Renal cortex interstitium (tissue), 15 donors: Measurements from ENCODE around the gene ZNF398. TPM values are rescaled to one million over a fixed set of nuclear protein-coding genes. Genes with fewer than 3 reads are reported as not detected.

Source experiments
- DNase-seq, 11 donors: peaks; one replicate each; pipeline ENCODE4 v3.0.0-alpha.2; 2013; ENCODE audit warnings: low read depth in 9 of 11, low spot score in 4 of 11; ENCODE audit errors: extremely low read depth in 1 of 11
- long read RNA-seq, 16 experiments: transcript quantifications; one replicate each; lab custom pipeline, GENCODE V29; 2026
- polyA plus RNA-seq, 3 donors: library from polyadenylated mRNA; unstranded; fragments of 120-200 nt; gene quantifications; one replicate each; pipeline ENCODE4 v1.2.1, GENCODE V29; 2013; ENCODE audit not compliant: insufficient read length in 3 of 3

ZNF398 gene
- 10 to 100 TPM; 11.8 to 14.4 (median 14.2) TPM for polyA plus RNA-seq
- long read RNA-seq, donor 1 = 0 reads
- long read RNA-seq, donor 2, partial matches to known transcripts = 0 of 2 reads
- long read RNA-seq, donor 2, other reads (novel, unspliced or antisense) = 0 of 2 reads
- long read RNA-seq, donor 3, partial matches to known transcripts = 0 of 3 reads
- long read RNA-seq, donor 3, other reads (novel, unspliced or antisense) = 0 of 3 reads
- long read RNA-seq, donor 4, partial matches to known transcripts = 0 of 2 reads
- long read RNA-seq, donor 4, other reads (novel, unspliced or antisense) = 0 of 2 reads
- long read RNA-seq, donor 5 = 0 reads
- long read RNA-seq, donor 6, partial matches to known transcripts = 0 of 3 reads
- long read RNA-seq, donor 6, other reads (novel, unspliced or antisense) = 0 of 3 reads
- long read RNA-seq, donor 7, partial matches to known transcripts = 0 of 2 reads
- long read RNA-seq, donor 7, other reads (novel, unspliced or antisense) = 0 of 2 reads
- long read RNA-seq, donor 8 = 0 reads
- long read RNA-seq, donor 9, partial matches to known transcripts = 0 of 4 reads
- long read RNA-seq, donor 9, other reads (novel, unspliced or antisense) = 0 of 4 reads
- long read RNA-seq, donor 10, partial matches to known transcripts = 0 of 1 reads
- long read RNA-seq, donor 10, other reads (novel, unspliced or antisense) = 0 of 1 reads
- long read RNA-seq, donor 11, partial matches to known transcripts = 0 of 3 reads
- long read RNA-seq, donor 11, other reads (novel, unspliced or antisense) = 0 of 3 reads
- long read RNA-seq, donor 12 = 0 reads
- long read RNA-seq, donor 13 = 0 reads
- long read RNA-seq, donor 14, partial matches to known transcripts = 0 of 1 reads
- long read RNA-seq, donor 14, other reads (novel, unspliced or antisense) = 0 of 1 reads
- long read RNA-seq, donor 15, partial matches to known transcripts = 0 of 2 reads
- long read RNA-seq, donor 15, other reads (novel, unspliced or antisense) = 0 of 2 reads
- long read RNA-seq, donor 16, full-length matches to known transcripts = 11 of 18 reads
- long read RNA-seq, donor 16, partial matches to known transcripts = 7 of 18 reads
- long read RNA-seq, donor 16, other reads (novel, unspliced or antisense) = 0 of 18 reads

GRCh38 chr7:149147072-149147751 is at the start of gene ZNF398:
ZNF398 (plus strand) TSS chr7:149147453; CDS start chr7:149147743, 290 bp downstream.
- peak in 8 of 11 donors; percentile 57 to 82 (median 74) for DNase-seq

GRCh38 chr7:149099058-149099457 is 48.2 kb upstream of the ZNF398 start:
- no peak for DNase-seq

- no peak for DNase-seq
Measured at GRCh38 chr7:149100821-149101220, 46.4 kb upstream of the ZNF398 start.

- DNase-seq = no peak
Measured at GRCh38 chr7:149102666-149103065, 44.6 kb upstream of the ZNF398 start.

GRCh38 chr7:149103424-149103823 is 43.8 kb upstream of the ZNF398 start:
- no peak for DNase-seq

GRCh38 chr7:149104214-149104613 is 43.0 kb upstream of the ZNF398 start:
- no peak for DNase-seq

- no peak for DNase-seq
Measured at GRCh38 chr7:149104749-149105148, 42.5 kb upstream of the ZNF398 start.

- DNase-seq = no peak
Measured at GRCh38 chr7:149109969-149110368, 37.3 kb upstream of the ZNF398 start.

- peak in 1 of 11 donors; percentile 17 for DNase-seq
Measured at GRCh38 chr7:149125189-149125862, 21.9 kb upstream of the ZNF398 start.

GRCh38 chr7:149125863-149126661 is 21.2 kb upstream of the ZNF398 start, which contains the start of gene ZNF425:
ZNF425 (minus strand) TSS chr7:149126324; CDS start chr7:149126213, 111 bp downstream.
- DNase-seq = peak; percentile 83 to 95 (median 93)

GRCh38 chr7:149126662-149127266 is 20.5 kb upstream of the ZNF398 start:
- peak in 3 of 11 donors; percentile 36 to 44 (median 36) for DNase-seq

GRCh38 chr7:149130572-149131198 is 16.6 kb upstream of the ZNF398 start:
- DNase-seq = no peak

GRCh38 chr7:149133028-149133710 is 14.1 kb upstream of the ZNF398 start:
- no peak for DNase-seq

- no peak for DNase-seq
Measured at GRCh38 chr7:149136118-149136517, 11.1 kb upstream of the ZNF398 start.

GRCh38 chr7:149140831-149141230 is 6.4 kb upstream of the ZNF398 start:
- no peak for DNase-seq

- no peak for DNase-seq
Measured at GRCh38 chr7:149141893-149142292, 5.4 kb upstream of the ZNF398 start.
